Peyer's patch (tissue), 4 donors: ENCODE results near the gene CREB3L2. TPM values are rescaled to one million over a fixed set of nuclear protein-coding genes. Genes with fewer than 3 reads are reported as not detected.
A peak's percentile ranks its signal among the peaks of the same experiment; 100 is the strongest.
"Not testable (repeated sequence)": the region's sequence is repeated elsewhere in the genome, so short reads cannot be mapped to it uniquely, and the experiment has no call there.

Experiments used
- DNase-seq, 3 donors: peaks; one replicate each; pipeline ENCODE4 v3.0.0-alpha.2; 2017 to 2019
- H3K27ac ChIP-seq, 4 donors: fragments of 200-600 bp; sonication (generic); one replicate each; pipeline ENCODE4 v1.5.1; 2016 to 2019
- H3K27me3 ChIP-seq, 2 donors: fragments of 200-600 bp; sonication (generic); one replicate each; pipeline ENCODE4 v1.5.1; 2019
- H3K36me3 ChIP-seq, 3 donors: fragments of 200-600 bp; sonication (generic); one replicate each; pipeline ENCODE4 v1.5.1; 2016 to 2019
- H3K4me1 ChIP-seq, 4 donors: fragments of 200-600 bp; sonication (generic); one replicate each; pipeline ENCODE4 v1.5.1; 2016 to 2019
- H3K4me3 ChIP-seq, 4 donors: fragments of 200-600 bp; sonication (generic); 1 replicate in 3 of 4; 2 replicates in 1 of 4; pipeline ENCODE4 v1.5.1; 2016 to 2019; ENCODE audit warnings: mild to moderate bottlenecking in 1 of 4
- H3K9me3 ChIP-seq, 4 donors: fragments of 200-600 bp; sonication (generic); one replicate each; pipeline ENCODE4 v1.5.1; 2016 to 2019; ENCODE audit warnings: mild to moderate bottlenecking in 1 of 4
- POLR2A ChIP-seq, 2 donors: fragments of 450-650 bp; IDR thresholded peaks; one replicate each; pipeline ENCODE4 v1.5.1; 2017; ENCODE audit warnings: antibody characterized with exemption in 2 of 2, mild to moderate bottlenecking in 2 of 2, moderate library complexity in 2 of 2
- total RNA-seq, 4 donors: library from RNA; depleted of rRNA; stranded (reverse); fragments of >200 nt; gene quantifications; one replicate each; pipeline ENCODE4 v1.1.0, GENCODE V29; 2016
- TF ChIP-seq, protein P1 (sequence below), 6 experiments: fragments of 450-650 bp in 4 of 6; fragments of 200-600 bp in 2 of 6; sonication (generic) in 1 of 6; IDR thresholded peaks; one replicate each; pipeline ENCODE4 v1.5.1; 2017 to 2019; ENCODE audit warnings: antibody characterized with exemption in 6 of 6, mild to moderate bottlenecking in 3 of 6, moderate library complexity in 1 of 6

Gene CREB3L2
- total RNA-seq, 4 donors from 2014 or later, result 20.6 to 42.7 (median 33.6) TPM

DNA sequence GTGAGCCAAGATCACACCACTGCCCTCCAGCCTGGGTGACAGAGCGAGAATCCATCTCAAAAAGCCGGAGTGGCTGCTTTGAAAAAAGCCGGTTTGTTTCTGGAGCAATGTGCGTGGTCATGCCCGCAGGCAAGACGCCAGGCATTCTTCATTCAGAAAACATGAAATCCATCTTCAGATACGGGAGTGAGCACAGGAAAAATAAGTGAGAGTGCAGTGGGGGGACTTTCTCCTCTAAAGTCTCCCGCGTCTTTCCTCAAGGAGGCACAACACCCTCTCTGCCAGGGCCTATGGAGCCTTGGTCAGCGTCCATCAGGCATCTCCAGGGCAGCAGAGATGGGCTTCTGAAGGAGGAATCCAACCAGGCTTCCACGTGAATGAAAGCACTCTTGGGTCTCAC, 92.8 kb downstream of the CREB3L2 start:
- no peaks in the 10 kb centered on the region for H3K9me3 ChIP-seq
- TF ChIP-seq, protein P1, sequence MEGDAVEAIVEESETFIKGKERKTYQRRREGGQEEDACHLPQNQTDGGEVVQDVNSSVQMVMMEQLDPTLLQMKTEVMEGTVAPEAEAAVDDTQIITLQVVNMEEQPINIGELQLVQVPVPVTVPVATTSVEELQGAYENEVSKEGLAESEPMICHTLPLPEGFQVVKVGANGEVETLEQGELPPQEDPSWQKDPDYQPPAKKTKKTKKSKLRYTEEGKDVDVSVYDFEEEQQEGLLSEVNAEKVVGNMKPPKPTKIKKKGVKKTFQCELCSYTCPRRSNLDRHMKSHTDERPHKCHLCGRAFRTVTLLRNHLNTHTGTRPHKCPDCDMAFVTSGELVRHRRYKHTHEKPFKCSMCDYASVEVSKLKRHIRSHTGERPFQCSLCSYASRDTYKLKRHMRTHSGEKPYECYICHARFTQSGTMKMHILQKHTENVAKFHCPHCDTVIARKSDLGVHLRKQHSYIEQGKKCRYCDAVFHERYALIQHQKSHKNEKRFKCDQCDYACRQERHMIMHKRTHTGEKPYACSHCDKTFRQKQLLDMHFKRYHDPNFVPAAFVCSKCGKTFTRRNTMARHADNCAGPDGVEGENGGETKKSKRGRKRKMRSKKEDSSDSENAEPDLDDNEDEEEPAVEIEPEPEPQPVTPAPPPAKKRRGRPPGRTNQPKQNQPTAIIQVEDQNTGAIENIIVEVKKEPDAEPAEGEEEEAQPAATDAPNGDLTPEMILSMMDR (IDR thresholded peaks at IDR 0.05), result no peak
- no peak for TF ChIP-seq POLR2A (IDR thresholded peaks at IDR 0.05)
- H3K27ac ChIP-seq, result peak overlapping the region in 1 of 4 donors; percentile 19
- no peaks in the 10 kb centered on the region for H3K4me1 ChIP-seq
- peaks cover 0 to 98% (median 0%) of the 10 kb centered on the region in 3 donors for H3K36me3 ChIP-seq
- no peak overlapping the region for H3K4me3 ChIP-seq
- H3K27me3 ChIP-seq, result no peaks in the 10 kb centered on the region
- no peak for DNase-seq

DNA sequence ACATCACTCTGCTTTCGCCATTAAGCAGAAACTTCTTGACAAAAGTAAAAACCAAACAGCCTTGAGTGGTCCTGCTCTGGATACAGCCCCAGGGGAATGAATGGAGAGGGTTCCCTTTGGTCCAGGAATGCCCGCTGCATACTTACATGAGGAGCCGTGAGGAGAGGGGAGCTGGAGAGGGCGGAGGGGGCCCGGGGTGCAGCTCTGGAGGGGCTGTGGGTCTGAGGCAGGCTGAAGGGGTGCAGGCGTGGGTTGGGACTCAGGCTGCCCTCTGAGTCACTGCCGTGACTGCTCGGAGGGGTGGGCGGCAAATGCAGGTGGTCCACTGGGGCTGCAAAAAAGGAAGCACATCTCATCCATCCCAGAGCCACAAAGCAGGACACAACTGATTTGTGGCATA, 93.8 kb downstream of the CREB3L2 start:
- no peak for DNase-seq
- H3K27ac ChIP-seq, result no peak overlapping the region
- no peak overlapping the region for H3K4me3 ChIP-seq
- TF ChIP-seq, protein P1 (IDR thresholded peaks at IDR 0.05), result no peak
- TF ChIP-seq POLR2A (IDR thresholded peaks at IDR 0.05), result no peak
- H3K4me1 ChIP-seq, result peaks cover 0 to 7% (median 0%) of the 10 kb centered on the region in 4 donors
- no peaks in the 10 kb centered on the region for H3K27me3 ChIP-seq
- H3K36me3 ChIP-seq, result peaks cover 0 to 98% (median 0%) of the 10 kb centered on the region in 3 donors
- H3K9me3 ChIP-seq, result no peaks in the 10 kb centered on the region

- not testable (repeated sequence) for H3K4me3 ChIP-seq, H3K9me3 ChIP-seq, DNase-seq, H3K27me3 ChIP-seq, H3K27ac ChIP-seq, H3K4me1 ChIP-seq
- H3K36me3 ChIP-seq, result peaks cover 0 to 94% (median 0%) of the 10 kb centered on the region in 3 donors
Observed at GRCh38 chr7:137906636-137907035, 95.2 kb downstream of the CREB3L2 start.

GRCh38 chr7:137904833-137905232, 97.1 kb downstream of the CREB3L2 start:
- no peaks in the 10 kb centered on the region for H3K9me3 ChIP-seq
- H3K4me3 ChIP-seq, result no peak overlapping the region
- no peak for DNase-seq
- no peak for TF ChIP-seq POLR2A (IDR thresholded peaks at IDR 0.05)
- no peak overlapping the region for H3K27ac ChIP-seq
- peaks cover 0 to 91% (median 0%) of the 10 kb centered on the region in 3 donors for H3K36me3 ChIP-seq
- H3K27me3 ChIP-seq, result no peaks in the 10 kb centered on the region
- peaks cover 0 to 7% (median 0%) of the 10 kb centered on the region in 4 donors for H3K4me1 ChIP-seq

DNA sequence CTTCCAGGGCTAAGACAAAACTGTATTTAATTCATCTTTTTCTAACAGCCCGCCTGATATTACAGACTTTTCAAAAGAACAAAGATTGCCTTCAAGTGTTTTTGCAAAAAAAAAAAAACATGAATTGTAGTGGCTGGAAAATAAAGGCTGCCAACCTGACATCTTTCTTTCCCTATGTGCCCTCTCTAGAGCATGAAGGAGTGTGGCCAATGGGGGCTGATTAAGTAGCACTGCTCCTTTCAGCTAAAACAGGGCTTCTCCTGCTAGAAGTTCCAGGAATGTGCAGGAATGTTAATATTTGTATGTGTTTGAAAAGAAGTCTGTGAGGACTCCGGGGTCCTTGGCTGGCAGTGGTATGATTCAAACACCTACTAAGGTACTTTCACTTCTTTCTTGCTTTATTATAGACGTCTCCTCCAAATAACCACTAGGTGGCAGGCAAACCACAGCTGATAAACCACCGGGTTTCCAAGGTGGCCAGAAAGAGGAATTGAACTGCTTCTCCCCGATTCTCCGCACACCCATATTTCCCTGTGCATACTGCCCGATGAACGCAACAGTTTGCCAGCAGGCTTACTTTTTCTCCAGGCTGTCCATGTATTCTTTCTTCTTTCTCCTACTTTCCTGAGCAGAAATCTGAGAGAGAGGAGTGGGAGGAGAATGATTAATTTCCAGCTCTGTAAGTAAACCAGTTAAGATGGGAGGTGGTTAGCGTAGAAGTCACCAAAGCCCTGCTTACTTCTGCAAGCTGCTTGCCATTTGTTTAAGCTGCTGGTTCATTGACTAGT, 98.3 kb downstream of the CREB3L2 start:
- no peak overlapping the region for H3K4me3 ChIP-seq
- peaks cover 0 to 85% (median 0%) of the 10 kb centered on the region in 3 donors for H3K36me3 ChIP-seq
- peaks cover 0 to 12% (median 1%) of the 10 kb centered on the region in 4 donors for H3K4me1 ChIP-seq
- H3K27ac ChIP-seq, result no peak overlapping the region
- TF ChIP-seq POLR2A (IDR thresholded peaks at IDR 0.05), result no peak
- TF ChIP-seq, protein P1 (IDR thresholded peaks at IDR 0.05), result peak; percentile 68 to 94 (median 84)
- H3K27me3 ChIP-seq, result no peaks in the 10 kb centered on the region
- peak in 2 of 3 donors; percentile 57 to 83 for DNase-seq
- no peaks in the 10 kb centered on the region for H3K9me3 ChIP-seq

- H3K27me3 ChIP-seq, result no peaks in the 10 kb centered on the region
- no peak overlapping the region for H3K4me3 ChIP-seq
- DNase-seq, result no peak
- no peaks in the 10 kb centered on the region for H3K9me3 ChIP-seq
- H3K27ac ChIP-seq, result no peak overlapping the region
- peaks cover 0 to 12% (median 1%) of the 10 kb centered on the region in 4 donors for H3K4me1 ChIP-seq
- no peak for TF ChIP-seq POLR2A (IDR thresholded peaks at IDR 0.05)
- TF ChIP-seq, protein P1 (IDR thresholded peaks at IDR 0.05), result no peak
- peaks cover 0 to 82% (median 0%) of the 10 kb centered on the region in 3 donors for H3K36me3 ChIP-seq
Observed at GRCh38 chr7:137900137-137900536, 101.7 kb downstream of the CREB3L2 start.
